K562 (cell line): ENCODE data around the gene DNAJB11. TPM values are rescaled to one million over a fixed set of nuclear protein-coding genes. Genes with fewer than 3 reads are reported as not detected.
A peak's percentile ranks its signal among the peaks of the same experiment; 100 is the strongest.

Source experiments
- ARID3B ChIP-seq: fragments of 250-450 bp; sonication (Bioruptor Pico); IDR thresholded peaks from 2 replicates; pipeline ENCODE4 v1.4.0; 2020; ENCODE audit warnings: borderline replicate concordance
- CTCFL ChIP-seq: IDR thresholded peaks from 2 replicates; pipeline ENCODE4 v1.6.1; 2011; ENCODE audit warnings: borderline replicate concordance, low read depth, mild to moderate bottlenecking, moderate library complexity, low read length; ENCODE audit not compliant: insufficient read depth, poor library complexity, severe bottlenecking
- ELF2 ChIP-seq: fragments of 250-450 bp; sonication (Bioruptor Pico); IDR thresholded peaks from 2 replicates; pipeline ENCODE4 v1.5.0; 2021; ENCODE audit warnings: mild to moderate bottlenecking
- EP300 ChIP-seq: IDR thresholded peaks from 2 replicates; pipeline ENCODE4 v1.6.1; 2012; ENCODE audit warnings: low read length, improper control_type of control experiment
- ETV1 ChIP-seq: fragments of 450-650 bp; conservative IDR thresholded peaks from 2 replicates; pipeline ENCODE4 v1.6.1; 2016; ENCODE audit warnings: missing genetic modification characterization, control low read depth, low read depth, missing compliant biosample characterization
- GABPB2 ChIP-seq: fragments of 250-450 bp; sonication (Bioruptor Pico); conservative IDR thresholded peaks from 2 replicates; pipeline ENCODE4 v1.5.1; 2021; ENCODE audit warnings: mild to moderate bottlenecking
- ID3 ChIP-seq, 2 experiments: fragments of 250-450 bp in 1 of 2; fragments of 450-650 bp in 1 of 2; sonication (Bioruptor Pico) in 1 of 2; IDR thresholded peaks; 2 replicates each; pipeline versions ENCODE4 v1.6.1 to v1.8.0; 2016 to 2021; ENCODE audit warnings: mild to moderate bottlenecking in 2 of 2, moderate library complexity in 2 of 2, missing compliant biosample characterization in 1 of 2, missing genetic modification characterization in 1 of 2
- KAT8 ChIP-seq: fragments of 450-650 bp; IDR thresholded peaks from 2 replicates; pipeline ENCODE4 v1.6.1; 2016; ENCODE audit warnings: low read depth, mild to moderate bottlenecking
- KLF16 ChIP-seq: IDR thresholded peaks from 2 replicates; pipeline ENCODE4 v1.6.1; 2016; ENCODE audit warnings: antibody characterized with exemption
- LCOR ChIP-seq: sonication (generic); formaldehyde crosslinking; IDR thresholded peaks from 2 replicates; pipeline ENCODE4 v1.8.0; 2022; ENCODE audit warnings: mild to moderate bottlenecking, missing genetic modification reagents
- POLR2G ChIP-seq: fragments of 200-400 bp; formaldehyde crosslinking; IDR thresholded peaks from 2 replicates; pipeline ENCODE4 v1.6.1; 2017; ENCODE audit warnings: low read depth, mild to moderate bottlenecking, antibody characterized with exemption, low read length, moderate library complexity
- RBM34 ChIP-seq: fragments of 200-400 bp; formaldehyde crosslinking; IDR thresholded peaks from 2 replicates; pipeline ENCODE4 v1.6.1; 2018; ENCODE audit warnings: low read length, borderline replicate concordance; ENCODE audit not compliant: insufficient read depth
- SAP30 ChIP-seq: fragments of 200-600 bp; sonication (generic); IDR thresholded peaks from 2 replicates; pipeline ENCODE4 v1.6.1; 2012; ENCODE audit warnings: borderline replicate concordance, low read depth, mild to moderate bottlenecking, moderate library complexity, low read length, control low read depth, inconsistent platforms; ENCODE audit not compliant: insufficient read depth, poor library complexity, severe bottlenecking
- SNRNP70 ChIP-seq: fragments of 200-400 bp; formaldehyde crosslinking; optimal IDR thresholded peaks from 2 replicates; pipeline ENCODE3; 2017; ENCODE audit warnings: low read depth, low read length
- ZNF282 ChIP-seq: sonication (generic); formaldehyde crosslinking; IDR thresholded peaks from 2 replicates; pipeline ENCODE4 v1.8.1; 2023; ENCODE audit warnings: missing genetic modification reagents
- ZNF699 ChIP-seq: fragments of 250-450 bp; sonication (Bioruptor Pico); IDR thresholded peaks from 2 replicates; pipeline ENCODE4 v1.8.0; 2021; ENCODE audit warnings: mild to moderate bottlenecking, moderate library complexity; ENCODE audit not compliant: insufficient replicate concordance
- ZNF76 ChIP-seq: fragments of 250-450 bp; sonication (Bioruptor Pico); IDR thresholded peaks from 2 replicates; pipeline ENCODE4 v1.4.0; 2020; ENCODE audit warnings: mild to moderate bottlenecking, moderate library complexity, borderline replicate concordance
- polyA plus RNA-seq, 8 experiments: library from polyadenylated mRNA; depleted of rRNA in 4 of 8; stranded (reverse) in 5 of 8; unstranded in 3 of 8; fragments of >200 nt; fragmentation: Nextera tagmentation in 2 of 8; fragmentation: Illumina TruSeq in 1 of 8; extraction: Ambion mirVana in 2 of 8; extraction: Trizol in 1 of 8; gene quantifications; 2 replicates each; pipeline versions ENCODE4 v1.2.1 to v1.2.3, GENCODE V29; 2011 to 2014; ENCODE audit warnings: inconsistent platforms in 1 of 8, missing spikeins in 1 of 8
- total RNA-seq, 7 experiments: library from RNA; depleted of rRNA in 6 of 7; stranded (reverse); fragments of >200 nt in 6 of 7; fragmentation: Illumina TruSeq in 2 of 7; extraction: Trizol in 2 of 7; gene quantifications; 2 replicates each; pipeline versions ENCODE4 v1.2.1 to v1.2.3, GENCODE V29; 2011 to 2021; ENCODE audit warnings: low replicate concordance in 1 of 7
- TF ChIP-seq, protein P1 (sequence below), 2 experiments: fragments of 450-650 bp in 1 of 2; sonication (generic) in 1 of 2; formaldehyde crosslinking; conservative IDR thresholded peaks; 2 replicates each; pipeline versions ENCODE4 v1.4.0 to v1.8.1; 2020 to 2022; ENCODE audit warnings: mild to moderate bottlenecking in 1 of 2, missing genetic modification reagents in 1 of 2
- TF ChIP-seq, protein P2 (sequence below): sonication (generic); formaldehyde crosslinking; IDR thresholded peaks from 2 replicates; pipeline ENCODE4 v1.8.0; 2022; ENCODE audit warnings: mild to moderate bottlenecking, missing genetic modification reagents

The DNAJB11 gene
- total and polyA plus RNA-seq, 9 of the 15 experiments (the other 6 are each of a cell fraction or from before 2014, with no cell fraction given): 14.8 to 74.7 (median 63.8) TPM

DNA sequence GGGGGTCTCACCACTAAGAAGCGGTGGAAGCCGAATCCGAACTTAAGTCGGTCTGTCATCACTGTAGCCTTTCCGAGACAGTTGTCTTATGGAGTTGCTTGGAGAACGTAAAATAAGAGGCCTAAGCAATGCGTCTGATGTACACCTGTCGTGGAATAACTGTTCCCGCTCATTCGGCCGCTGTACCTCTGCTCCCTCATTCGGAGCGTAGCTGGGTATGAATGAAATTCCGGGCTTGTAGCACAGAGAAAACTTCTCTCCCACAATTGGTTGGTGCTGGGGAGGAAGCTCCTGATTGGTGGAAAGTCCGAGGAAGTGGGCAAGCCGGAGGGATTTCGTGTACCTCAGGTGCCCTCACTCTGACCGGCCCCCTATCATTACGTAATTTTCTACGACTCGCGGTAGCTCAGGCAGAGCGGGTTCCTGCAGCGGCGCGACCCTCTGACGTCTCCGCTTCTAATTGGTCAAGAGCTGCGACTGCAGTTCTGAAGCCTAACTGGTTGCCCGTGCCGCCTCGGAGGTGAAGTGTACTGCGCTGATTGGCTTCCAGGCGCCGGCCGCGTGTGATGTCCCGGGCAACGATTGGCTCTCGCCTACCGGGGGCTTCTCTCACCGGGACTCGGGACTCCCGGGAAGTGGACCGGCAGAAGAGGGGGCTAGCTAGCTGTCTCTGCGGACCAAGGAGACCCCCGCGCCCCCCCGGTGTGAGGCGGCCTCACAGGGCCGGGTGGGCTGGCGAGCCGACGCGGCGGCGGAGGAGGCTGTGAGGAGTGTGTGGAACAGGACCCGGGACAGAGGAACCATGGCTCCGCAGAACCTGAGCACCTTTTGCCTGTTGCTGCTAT, at the start of gene DNAJB11 (continued):
- peak; percentile 90 for TF ChIP-seq SAP30
- no peak for TF ChIP-seq ZNF282 (CRISPR knock-in tag)
- peak; percentile 72; the same call in 1 of the 2 replicates for TF ChIP-seq LCOR (CRISPR knock-in tag)
- no peak for TF ChIP-seq ZNF76 (CRISPR knock-in tag)
- TF ChIP-seq ZNF699 (CRISPR knock-in tag): no peak
- no peak for TF ChIP-seq KLF16
- TF ChIP-seq ETV1 (tag): peak; percentile 45; the same call in 1 of the 2 replicates
- no peak for TF ChIP-seq RBM34
- TF ChIP-seq ELF2 (CRISPR knock-in tag): no peak
- no peak for TF ChIP-seq KAT8
- no peak for TF ChIP-seq GABPB2 (CRISPR knock-in tag)
- TF ChIP-seq CTCFL: no peak
- TF ChIP-seq, protein P1, sequence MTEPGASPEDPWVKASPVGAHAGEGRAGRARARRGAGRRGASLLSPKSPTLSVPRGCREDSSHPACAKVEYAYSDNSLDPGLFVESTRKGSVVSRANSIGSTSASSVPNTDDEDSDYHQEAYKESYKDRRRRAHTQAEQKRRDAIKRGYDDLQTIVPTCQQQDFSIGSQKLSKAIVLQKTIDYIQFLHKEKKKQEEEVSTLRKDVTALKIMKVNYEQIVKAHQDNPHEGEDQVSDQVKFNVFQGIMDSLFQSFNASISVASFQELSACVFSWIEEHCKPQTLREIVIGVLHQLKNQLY (CRISPR knock-in tag; conservative IDR thresholded peaks at IDR 0.05): no peak
- TF ChIP-seq ARID3B (CRISPR knock-in tag): no peak
- peak; percentile 37; the same call in 1 of the 2 replicates for TF ChIP-seq EP300
- TF ChIP-seq SNRNP70: no peak
- no peak for TF ChIP-seq ID3 (CRISPR knock-in tag; IDR thresholded peaks at IDR 0.05)
- no peak for TF ChIP-seq ID3 (tag; IDR thresholded peaks at IDR 0.05)
- TF ChIP-seq, protein P2, sequence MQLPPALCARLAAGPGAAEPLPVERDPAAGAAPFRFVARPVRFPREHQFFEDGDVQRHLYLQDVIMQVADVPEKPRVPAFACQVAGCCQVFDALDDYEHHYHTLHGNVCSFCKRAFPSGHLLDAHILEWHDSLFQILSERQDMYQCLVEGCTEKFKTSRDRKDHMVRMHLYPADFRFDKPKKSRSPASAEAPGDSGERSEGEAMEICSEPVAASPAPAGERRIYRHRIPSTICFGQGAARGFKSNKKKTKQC (CRISPR knock-in tag): peak; percentile 23; the same call in 1 of the 2 replicates
- TF ChIP-seq POLR2G: peak; percentile 94
